Activated B cell treated with CpG ODN at 0.5 μM for 24 hours (primary cell): Measurements from ENCODE around the gene IRF8. TPM values are rescaled to one million over a fixed set of nuclear protein-coding genes. Genes with fewer than 3 reads are reported as not detected.

ENCODE experiments used
- ATAC-seq: fragments of 200-7000 bp; cut with Tn5 transposase; one replicate; pipeline ENCODE4 v1.10.0; 2021; ENCODE audit warnings: low read depth, mild to moderate bottlenecking, moderate library complexity
- CTCF ChIA-PET: fragments of 350-600 bp; sonication (Branson Sonifier 250); formaldehyde crosslinking; loops from one replicate; lab custom pipeline; 2021; ENCODE audit warnings: antibody characterized with exemption; lab: Charles Lee
- POLR2A ChIA-PET: fragments of 350-600 bp; sonication (Branson Sonifier 250); formaldehyde crosslinking; loops from one replicate; lab custom pipeline; 2021; ENCODE audit warnings: antibody characterized with exemption; lab: Charles Lee
- DNase-seq: peaks from one replicate; pipeline ENCODE4 v3.0.0; 2022
- H3K27ac Mint-ChIP-seq: one replicate; pipeline ENCODE4 v1.8.0; 2020; ENCODE audit warnings: mixed read lengths
- H3K27me3 Mint-ChIP-seq: one replicate; pipeline ENCODE4 v1.8.0; 2021; ENCODE audit warnings: mixed read lengths
- H3K36me3 Mint-ChIP-seq: one replicate; pipeline ENCODE4 v1.8.0; 2021; ENCODE audit warnings: low read depth, mixed read lengths
- H3K4me1 Mint-ChIP-seq: one replicate; pipeline ENCODE4 v1.8.0; 2021; ENCODE audit warnings: mixed read lengths
- H3K4me3 Mint-ChIP-seq: one replicate; pipeline ENCODE4 v1.8.0; 2020; ENCODE audit warnings: mild to moderate bottlenecking, mixed read lengths
- H3K9me3 Mint-ChIP-seq: one replicate; pipeline ENCODE4 v1.8.0; 2020; ENCODE audit warnings: mixed read lengths
- CTCF ChIP-seq: fragments of 200-600 bp; IDR thresholded peaks from one replicate; pipeline ENCODE4 v1.8.0; 2022; ENCODE audit warnings: antibody characterized with exemption, mild to moderate bottlenecking
- intact Hi-C: fragments of 100-400 bp; cut with micrococcal nuclease; formaldehyde crosslinking; loops from one replicate; pipeline ENCODE4 v1.15.1; 2024
- total RNA-seq: library from RNA; stranded (reverse); gene quantifications from 2 replicates; pipeline ENCODE4 v1.2.3, GENCODE V29; 2022

The IRF8 gene
- total RNA-seq: 234 and 248 TPM in 2 replicates

GRCh38 chr16:85898521-85899442 lies at the start of gene IRF8:
TSS of gene IRF8 (plus strand) at chr16:85899162. CDS start at chr16:85903016, 3,854 bp downstream.
- H3K27ac Mint-ChIP-seq: peak within 1 kb of the TSS; percentile 95
- POLR2A ChIA-PET: interaction anchor here (0.7 to 7.7 kb wide), 25 partner anchors 9 to 144 kb away, joined by 3 to 159 read pairs (median 8); no protein-coding TSS in a partner anchor
- peak within 1 kb of the TSS; percentile 84 for H3K4me3 Mint-ChIP-seq
- TF ChIP-seq CTCF: no peak
- DNase-seq: peak; percentile 89
- CTCF ChIA-PET: interaction anchor here (0.6 to 4.2 kb wide), 12 partner anchors 11 to 117 kb away, joined by 3 to 45 read pairs (median 4); no protein-coding TSS in a partner anchor
- H3K27me3 Mint-ChIP-seq: no peaks in the 10 kb centered on the region
- H3K36me3 Mint-ChIP-seq: peaks cover 43% of the 10 kb centered on the region
- peak; percentile 64 for ATAC-seq
- intact Hi-C loops: loop anchor here (1.0 kb wide), 3 partner anchors 66 to 90 kb away; no protein-coding TSS in a partner anchor
- no peaks in the 10 kb centered on the region for H3K9me3 Mint-ChIP-seq
- H3K4me1 Mint-ChIP-seq: peaks cover 63% of the 10 kb centered on the region

GRCh38 chr16:85849388-85849787 lies 49.6 kb upstream of the IRF8 start:
- CTCF ChIA-PET: interaction anchor here (1.0 to 2.0 kb wide), 3 partner anchors 12 to 28 kb away, joined by 3 to 6 read pairs (median 6); no protein-coding TSS in a partner anchor
- intact Hi-C loops: no loop called here
- ATAC-seq: no peak

GRCh38 chr16:85850344-85850880 lies 48.5 kb upstream of the IRF8 start:
- Mint-ChIP-seq H3K36me3 (no peaks in the 10 kb centered on the region), H3K27me3 (peaks cover 3% of the 10 kb centered on the region), H3K4me3 (no peak overlapping the region), H3K27ac (no peak overlapping the region), H3K9me3 (no peaks in the 10 kb centered on the region), H3K4me1 (peaks cover 36% of the 10 kb centered on the region)
- intact Hi-C loops: no loop called here
- ChIA-PET CTCF (interaction anchor here (2.0 kb wide), 1 partner anchor 29 kb away, joined by 6 read pairs; no protein-coding TSS in a partner anchor), POLR2A (interaction anchor here (0.5 to 0.6 kb wide), 3 partner anchors 64 to 168 kb away, joined by 4 to 9 read pairs (median 7); no protein-coding TSS in a partner anchor)
- TF ChIP-seq CTCF: no peak
- no peak for ATAC-seq
- DNase-seq: no peak

More at GRCh38 chr16:85849388-85849787, 49.6 kb upstream of the IRF8 start:
- no peak overlapping the region for H3K27ac Mint-ChIP-seq
- H3K36me3 Mint-ChIP-seq: no peaks in the 10 kb centered on the region
- POLR2A ChIA-PET: no interaction called here
- H3K27me3 Mint-ChIP-seq: peaks cover 7% of the 10 kb centered on the region
- TF ChIP-seq CTCF: no peak
- peaks cover 41% of the 10 kb centered on the region for H3K4me1 Mint-ChIP-seq
- no peaks in the 10 kb centered on the region for H3K9me3 Mint-ChIP-seq
- no peak overlapping the region for H3K4me3 Mint-ChIP-seq
- no peak for DNase-seq

- H3K36me3 Mint-ChIP-seq: no peaks in the 10 kb centered on the region
- intact Hi-C loops: no loop called here
- no peak overlapping the region for H3K27ac Mint-ChIP-seq
- no peaks in the 10 kb centered on the region for H3K9me3 Mint-ChIP-seq
- ChIA-PET POLR2A (interaction anchor here (0.5 to 0.6 kb wide), 2 partner anchors 64 to 167 kb away, joined by 4 to 7 read pairs; no protein-coding TSS in a partner anchor), CTCF (no interaction called here)
- ATAC-seq: no peak
- TF ChIP-seq CTCF: no peak
- no peak for DNase-seq
- H3K4me3 Mint-ChIP-seq: no peak overlapping the region
- peaks cover 3% of the 10 kb centered on the region for H3K27me3 Mint-ChIP-seq
- peaks cover 38% of the 10 kb centered on the region for H3K4me1 Mint-ChIP-seq
Observed at GRCh38 chr16:85851034-85851785, 47.8 kb upstream of the IRF8 start.
